ENCODE data around the gene PHLPP1.
A peak's percentile ranks its signal among the peaks of the same experiment; 100 is the strongest.
"Not testable (repeated sequence)": the region's sequence is repeated elsewhere in the genome, so short reads cannot be mapped to it uniquely, and the experiment has no call there.

Gene PHLPP1

GRCh38 chr18:62883937-62884735 is 168.8 kb downstream of the PHLPP1 start:
- no peak for DNase-seq (ENCODE audit: low read depth, low spot score)

GRCh38 chr18:62885804-62886203 is 170.5 kb downstream of the PHLPP1 start:
- no peak for DNase-seq (ENCODE audit: low read depth, low spot score)

- DNase-seq (ENCODE audit: low read depth, low spot score): no peak
These were observed 179.5 kb downstream of the PHLPP1 start for GRCh38 chr18:62894681-62895390.

- no peak for DNase-seq (ENCODE audit: low read depth, low spot score)
These were observed 181.8 kb downstream of the PHLPP1 start for GRCh38 chr18:62897153-62897552.

GRCh38 chr18:62898359-62898758 is 183.0 kb downstream of the PHLPP1 start:
- DNase-seq (ENCODE audit: low read depth, low spot score): no peak

GRCh38 chr18:62899534-62899933 is 184.2 kb downstream of the PHLPP1 start:
- no peak for DNase-seq (ENCODE audit: low read depth, low spot score)

- DNase-seq (ENCODE audit: low read depth, low spot score): no peak
These were observed 185.0 kb downstream of the PHLPP1 start for GRCh38 chr18:62900132-62900883.

GRCh38 chr18:62902776-62903175 is 187.4 kb downstream of the PHLPP1 start:
- no peak for DNase-seq (ENCODE audit: low read depth, low spot score)

- DNase-seq (ENCODE audit: low read depth, low spot score): no peak
These were observed 189.3 kb downstream of the PHLPP1 start for GRCh38 chr18:62904396-62905285.

GRCh38 chr18:62912885-62913284 is 197.5 kb downstream of the PHLPP1 start:
- no peak for DNase-seq (ENCODE audit: low read depth, low spot score)

- not testable (repeated sequence) for DNase-seq (ENCODE audit: low read depth, low spot score)
These were observed 198.5 kb downstream of the PHLPP1 start for GRCh38 chr18:62913824-62914223.

- peak; percentile 37 for DNase-seq (ENCODE audit: low read depth, low spot score)
These were observed 199.6 kb downstream of the PHLPP1 start for GRCh38 chr18:62914871-62915392.

- DNase-seq (ENCODE audit: low read depth, low spot score): no peak
These were observed 203.0 kb downstream of the PHLPP1 start for GRCh38 chr18:62918361-62918760.

- DNase-seq (ENCODE audit: low read depth, low spot score): no peak
These were observed 203.9 kb downstream of the PHLPP1 start for GRCh38 chr18:62919109-62919838.

- no peak for DNase-seq (ENCODE audit: low read depth, low spot score)
These were observed 209.8 kb downstream of the PHLPP1 start for GRCh38 chr18:62925031-62925688.

- no peak for DNase-seq (ENCODE audit: low read depth, low spot score)
These were observed 213.0 kb downstream of the PHLPP1 start for GRCh38 chr18:62928326-62928725.

GRCh38 chr18:62933261-62933887 is 218.0 kb downstream of the PHLPP1 start:
- no peak for DNase-seq (ENCODE audit: low read depth, low spot score)

GRCh38 chr18:62935994-62936393 is 220.7 kb downstream of the PHLPP1 start:
- no peak for DNase-seq (ENCODE audit: low read depth, low spot score)

GRCh38 chr18:62937065-62937464 is 221.7 kb downstream of the PHLPP1 start:
- no peak for DNase-seq (ENCODE audit: low read depth, low spot score)
